Measurements from ENCODE around the gene ZCCHC14. TPM values are rescaled to one million over a fixed set of nuclear protein-coding genes. Genes with fewer than 3 reads are reported as not detected.
A peak's percentile ranks its signal among the peaks of the same experiment; 100 is the strongest.

The ZCCHC14 gene
- total and polyA plus RNA-seq, 2 of the 13 experiments (the other 11 are each of a cell fraction or from before 2014, with no cell fraction given), result 12.4 to 12.5 TPM

DNA sequence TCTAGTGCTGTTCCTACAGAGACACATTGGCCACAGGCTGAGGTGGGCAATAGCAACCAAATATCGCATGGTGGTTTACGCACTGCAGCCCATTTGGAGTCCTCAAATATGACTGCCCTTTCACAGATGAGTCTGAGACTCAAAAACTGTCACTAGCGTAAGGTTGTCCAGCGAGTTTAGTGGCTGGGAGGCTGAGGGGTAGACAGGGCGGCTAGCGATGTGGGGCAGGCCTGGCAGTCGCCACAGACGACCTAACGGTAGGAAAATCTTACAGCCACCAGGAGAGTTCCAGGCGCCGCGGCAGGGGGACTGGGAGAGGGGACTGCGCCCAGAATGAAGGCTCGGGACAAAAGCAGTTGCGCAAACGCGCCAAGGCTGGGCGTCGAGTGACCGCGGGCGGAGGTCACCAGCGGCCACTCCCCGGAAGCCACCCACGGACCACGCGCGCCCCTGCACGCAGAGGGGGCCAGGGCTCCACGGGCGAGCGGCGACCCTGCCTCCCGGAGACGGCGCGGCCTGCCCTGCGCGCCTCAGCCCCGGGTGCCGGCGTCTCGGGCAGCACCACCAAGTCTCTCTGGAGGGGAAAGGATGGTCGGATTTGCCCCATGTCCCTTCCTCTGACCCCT, 101.4 kb downstream of the ZCCHC14 start (continued):
- TF ChIP-seq, protein P1, sequence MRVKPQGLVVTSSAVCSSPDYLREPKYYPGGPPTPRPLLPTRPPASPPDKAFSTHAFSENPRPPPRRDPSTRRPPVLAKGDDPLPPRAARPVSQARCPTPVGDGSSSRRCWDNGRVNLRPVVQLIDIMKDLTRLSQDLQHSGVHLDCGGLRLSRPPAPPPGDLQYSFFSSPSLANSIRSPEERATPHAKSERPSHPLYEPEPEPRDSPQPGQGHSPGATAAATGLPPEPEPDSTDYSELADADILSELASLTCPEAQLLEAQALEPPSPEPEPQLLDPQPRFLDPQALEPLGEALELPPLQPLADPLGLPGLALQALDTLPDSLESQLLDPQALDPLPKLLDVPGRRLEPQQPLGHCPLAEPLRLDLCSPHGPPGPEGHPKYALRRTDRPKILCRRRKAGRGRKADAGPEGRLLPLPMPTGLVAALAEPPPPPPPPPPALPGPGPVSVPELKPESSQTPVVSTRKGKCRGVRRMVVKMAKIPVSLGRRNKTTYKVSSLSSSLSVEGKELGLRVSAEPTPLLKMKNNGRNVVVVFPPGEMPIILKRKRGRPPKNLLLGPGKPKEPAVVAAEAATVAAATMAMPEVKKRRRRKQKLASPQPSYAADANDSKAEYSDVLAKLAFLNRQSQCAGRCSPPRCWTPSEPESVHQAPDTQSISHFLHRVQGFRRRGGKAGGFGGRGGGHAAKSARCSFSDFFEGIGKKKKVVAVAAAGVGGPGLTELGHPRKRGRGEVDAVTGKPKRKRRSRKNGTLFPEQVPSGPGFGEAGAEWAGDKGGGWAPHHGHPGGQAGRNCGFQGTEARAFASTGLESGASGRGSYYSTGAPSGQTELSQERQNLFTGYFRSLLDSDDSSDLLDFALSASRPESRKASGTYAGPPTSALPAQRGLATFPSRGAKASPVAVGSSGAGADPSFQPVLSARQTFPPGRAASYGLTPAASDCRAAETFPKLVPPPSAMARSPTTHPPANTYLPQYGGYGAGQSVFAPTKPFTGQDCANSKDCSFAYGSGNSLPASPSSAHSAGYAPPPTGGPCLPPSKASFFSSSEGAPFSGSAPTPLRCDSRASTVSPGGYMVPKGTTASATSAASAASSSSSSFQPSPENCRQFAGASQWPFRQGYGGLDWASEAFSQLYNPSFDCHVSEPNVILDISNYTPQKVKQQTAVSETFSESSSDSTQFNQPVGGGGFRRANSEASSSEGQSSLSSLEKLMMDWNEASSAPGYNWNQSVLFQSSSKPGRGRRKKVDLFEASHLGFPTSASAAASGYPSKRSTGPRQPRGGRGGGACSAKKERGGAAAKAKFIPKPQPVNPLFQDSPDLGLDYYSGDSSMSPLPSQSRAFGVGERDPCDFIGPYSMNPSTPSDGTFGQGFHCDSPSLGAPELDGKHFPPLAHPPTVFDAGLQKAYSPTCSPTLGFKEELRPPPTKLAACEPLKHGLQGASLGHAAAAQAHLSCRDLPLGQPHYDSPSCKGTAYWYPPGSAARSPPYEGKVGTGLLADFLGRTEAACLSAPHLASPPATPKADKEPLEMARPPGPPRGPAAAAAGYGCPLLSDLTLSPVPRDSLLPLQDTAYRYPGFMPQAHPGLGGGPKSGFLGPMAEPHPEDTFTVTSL (CRISPR knock-in tag; IDR thresholded peaks at IDR 0.05; ENCODE audit: borderline replicate concordance), result peak; percentile 65
- no peak for TF ChIP-seq ZFP36L2 (CRISPR knock-in tag; IDR thresholded peaks at IDR 0.05)
- no peak for TF ChIP-seq SOX6 (IDR thresholded peaks at IDR 0.05)
- peak; percentile 40; the same call in 1 of the 2 replicates for TF ChIP-seq SOX6 (CRISPR knock-in tag; IDR thresholded peaks at IDR 0.05)
- TF ChIP-seq U2AF1 (optimal IDR thresholded peaks at IDR 0.05; ENCODE audit: low read depth, low read length), result peak; percentile 40
- TF ChIP-seq, protein P2, sequence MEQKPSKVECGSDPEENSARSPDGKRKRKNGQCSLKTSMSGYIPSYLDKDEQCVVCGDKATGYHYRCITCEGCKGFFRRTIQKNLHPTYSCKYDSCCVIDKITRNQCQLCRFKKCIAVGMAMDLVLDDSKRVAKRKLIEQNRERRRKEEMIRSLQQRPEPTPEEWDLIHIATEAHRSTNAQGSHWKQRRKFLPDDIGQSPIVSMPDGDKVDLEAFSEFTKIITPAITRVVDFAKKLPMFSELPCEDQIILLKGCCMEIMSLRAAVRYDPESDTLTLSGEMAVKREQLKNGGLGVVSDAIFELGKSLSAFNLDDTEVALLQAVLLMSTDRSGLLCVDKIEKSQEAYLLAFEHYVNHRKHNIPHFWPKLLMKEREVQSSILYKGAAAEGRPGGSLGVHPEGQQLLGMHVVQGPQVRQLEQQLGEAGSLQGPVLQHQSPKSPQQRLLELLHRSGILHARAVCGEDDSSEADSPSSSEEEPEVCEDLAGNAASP (CRISPR knock-in tag; IDR thresholded peaks at IDR 0.05; ENCODE audit: borderline replicate concordance), result peak; percentile 76
- TF ChIP-seq SMAD3 (CRISPR knock-in tag; IDR thresholded peaks at IDR 0.05), result no peak; the same call in 1 of the 2 replicates
- TF ChIP-seq, protein P3, sequence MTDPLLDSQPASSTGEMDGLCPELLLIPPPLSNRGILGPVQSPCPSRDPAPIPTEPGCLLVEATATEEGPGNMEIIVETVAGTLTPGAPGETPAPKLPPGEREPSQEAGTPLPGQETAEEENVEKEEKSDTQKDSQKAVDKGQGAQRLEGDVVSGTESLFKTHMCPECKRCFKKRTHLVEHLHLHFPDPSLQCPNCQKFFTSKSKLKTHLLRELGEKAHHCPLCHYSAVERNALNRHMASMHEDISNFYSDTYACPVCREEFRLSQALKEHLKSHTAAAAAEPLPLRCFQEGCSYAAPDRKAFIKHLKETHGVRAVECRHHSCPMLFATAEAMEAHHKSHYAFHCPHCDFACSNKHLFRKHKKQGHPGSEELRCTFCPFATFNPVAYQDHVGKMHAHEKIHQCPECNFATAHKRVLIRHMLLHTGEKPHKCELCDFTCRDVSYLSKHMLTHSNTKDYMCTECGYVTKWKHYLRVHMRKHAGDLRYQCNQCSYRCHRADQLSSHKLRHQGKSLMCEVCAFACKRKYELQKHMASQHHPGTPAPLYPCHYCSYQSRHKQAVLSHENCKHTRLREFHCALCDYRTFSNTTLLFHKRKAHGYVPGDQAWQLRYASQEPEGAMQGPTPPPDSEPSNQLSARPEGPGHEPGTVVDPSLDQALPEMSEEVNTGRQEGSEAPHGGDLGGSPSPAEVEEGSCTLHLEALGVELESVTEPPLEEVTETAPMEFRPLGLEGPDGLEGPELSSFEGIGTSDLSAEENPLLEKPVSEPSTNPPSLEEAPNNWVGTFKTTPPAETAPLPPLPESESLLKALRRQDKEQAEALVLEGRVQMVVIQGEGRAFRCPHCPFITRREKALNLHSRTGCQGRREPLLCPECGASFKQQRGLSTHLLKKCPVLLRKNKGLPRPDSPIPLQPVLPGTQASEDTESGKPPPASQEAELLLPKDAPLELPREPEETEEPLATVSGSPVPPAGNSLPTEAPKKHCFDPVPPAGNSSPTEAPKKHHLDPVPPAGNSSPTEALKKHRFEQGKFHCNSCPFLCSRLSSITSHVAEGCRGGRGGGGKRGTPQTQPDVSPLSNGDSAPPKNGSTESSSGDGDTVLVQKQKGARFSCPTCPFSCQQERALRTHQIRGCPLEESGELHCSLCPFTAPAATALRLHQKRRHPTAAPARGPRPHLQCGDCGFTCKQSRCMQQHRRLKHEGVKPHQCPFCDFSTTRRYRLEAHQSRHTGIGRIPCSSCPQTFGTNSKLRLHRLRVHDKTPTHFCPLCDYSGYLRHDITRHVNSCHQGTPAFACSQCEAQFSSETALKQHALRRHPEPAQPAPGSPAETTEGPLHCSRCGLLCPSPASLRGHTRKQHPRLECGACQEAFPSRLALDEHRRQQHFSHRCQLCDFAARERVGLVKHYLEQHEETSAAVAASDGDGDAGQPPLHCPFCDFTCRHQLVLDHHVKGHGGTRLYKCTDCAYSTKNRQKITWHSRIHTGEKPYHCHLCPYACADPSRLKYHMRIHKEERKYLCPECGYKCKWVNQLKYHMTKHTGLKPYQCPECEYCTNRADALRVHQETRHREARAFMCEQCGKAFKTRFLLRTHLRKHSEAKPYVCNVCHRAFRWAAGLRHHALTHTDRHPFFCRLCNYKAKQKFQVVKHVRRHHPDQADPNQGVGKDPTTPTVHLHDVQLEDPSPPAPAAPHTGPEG (CRISPR knock-in tag; IDR thresholded peaks at IDR 0.05), result peak; percentile 29; the same call in 1 of the 2 replicates
- TF ChIP-seq, protein P4, sequence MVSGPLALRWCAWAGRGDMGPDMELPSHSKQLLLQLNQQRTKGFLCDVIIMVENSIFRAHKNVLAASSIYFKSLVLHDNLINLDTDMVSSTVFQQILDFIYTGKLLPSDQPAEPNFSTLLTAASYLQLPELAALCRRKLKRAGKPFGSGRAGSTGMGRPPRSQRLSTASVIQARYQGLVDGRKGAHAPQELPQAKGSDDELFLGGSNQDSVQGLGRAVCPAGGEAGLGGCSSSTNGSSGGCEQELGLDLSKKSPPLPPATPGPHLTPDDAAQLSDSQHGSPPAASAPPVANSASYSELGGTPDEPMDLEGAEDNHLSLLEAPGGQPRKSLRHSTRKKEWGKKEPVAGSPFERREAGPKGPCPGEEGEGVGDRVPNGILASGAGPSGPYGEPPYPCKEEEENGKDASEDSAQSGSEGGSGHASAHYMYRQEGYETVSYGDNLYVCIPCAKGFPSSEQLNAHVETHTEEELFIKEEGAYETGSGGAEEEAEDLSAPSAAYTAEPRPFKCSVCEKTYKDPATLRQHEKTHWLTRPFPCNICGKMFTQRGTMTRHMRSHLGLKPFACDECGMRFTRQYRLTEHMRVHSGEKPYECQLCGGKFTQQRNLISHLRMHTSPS (CRISPR knock-in tag; IDR thresholded peaks at IDR 0.05; ENCODE audit: low read depth), result peak; percentile 29; the same call in 1 of the 2 replicates
- 0 out of 2 replicates have a peak, but pooled peaks have one; percentile 13 for TF ChIP-seq ZNF335 (CRISPR knock-in tag; IDR thresholded peaks at IDR 0.05)
- TF ChIP-seq ZSCAN9 (CRISPR knock-in tag; IDR thresholded peaks at IDR 0.05; ENCODE audit: borderline replicate concordance), result peak; percentile 75
- peak; percentile 91 for TF ChIP-seq ZNF816 (CRISPR knock-in tag; IDR thresholded peaks at IDR 0.05; ENCODE audit: borderline replicate concordance)
- 0 out of 2 replicates have a peak, but pooled peaks have one; percentile 6 for TF ChIP-seq ARHGAP35 (CRISPR knock-in tag; IDR thresholded peaks at IDR 0.05; ENCODE audit: borderline replicate concordance)
- no peak for TF ChIP-seq HDAC6 (IDR thresholded peaks at IDR 0.05; ENCODE audit: low read depth, low read length)

All from HepG2 (cell line).